ENCODE measurements around the gene METTL21C.
A peak's percentile ranks its signal among the peaks of the same experiment; 100 is the strongest.

The METTL21C gene

GRCh38 chr13:102694937-102695336 is at the start of gene METTL21C:
METTL21C (minus strand) TSS chr13:102695044; CDS start chr13:102694498, 546 bp downstream.
- DNase-seq (ENCODE audit: low read depth) = no peak

GRCh38 chr13:102742506-102742905 is 47.7 kb upstream of the METTL21C start:
- no peak for DNase-seq (ENCODE audit: low read depth)

- no peak for DNase-seq (ENCODE audit: low read depth)
Observed at GRCh38 chr13:102742101-102742500, 47.3 kb upstream of the METTL21C start.

- DNase-seq (ENCODE audit: low read depth) = peak; percentile 71
Observed at GRCh38 chr13:102729560-102730270, 34.9 kb upstream of the METTL21C start.

GRCh38 chr13:102726430-102726829 is 31.6 kb upstream of the METTL21C start:
- DNase-seq (ENCODE audit: low read depth) = peak; percentile 5

- DNase-seq (ENCODE audit: low read depth) = peak; percentile 71
Observed at GRCh38 chr13:102724923-102725322, 30.1 kb upstream of the METTL21C start.

GRCh38 chr13:102721800-102722231 is 27.0 kb upstream of the METTL21C start:
- DNase-seq (ENCODE audit: low read depth) = peak; percentile 89

- DNase-seq (ENCODE audit: low read depth) = no peak
Observed at GRCh38 chr13:102718746-102719145, 23.9 kb upstream of the METTL21C start.

GRCh38 chr13:102715447-102715846 is 20.6 kb upstream of the METTL21C start:
- no peak for DNase-seq (ENCODE audit: low read depth)

GRCh38 chr13:102710261-102710679 is 15.4 kb upstream of the METTL21C start:
- DNase-seq (ENCODE audit: low read depth) = peak; percentile 88

- DNase-seq (ENCODE audit: low read depth) = no peak
Observed at GRCh38 chr13:102709536-102709935, 14.7 kb upstream of the METTL21C start.

GRCh38 chr13:102708991-102709390 is 14.1 kb upstream of the METTL21C start:
- no peak for DNase-seq (ENCODE audit: low read depth)

- DNase-seq (ENCODE audit: low read depth) = no peak
Observed at GRCh38 chr13:102708211-102708610, 13.4 kb upstream of the METTL21C start.

- peak; percentile 95 for DNase-seq (ENCODE audit: low read depth)
Observed at GRCh38 chr13:102707467-102707866, 12.6 kb upstream of the METTL21C start.

- DNase-seq (ENCODE audit: low read depth) = no peak
Observed at GRCh38 chr13:102704238-102705058, 9.6 kb upstream of the METTL21C start.

- no peak for DNase-seq (ENCODE audit: low read depth)
Observed at GRCh38 chr13:102703726-102704035, 8.8 kb upstream of the METTL21C start.

GRCh38 chr13:102702965-102703725 is 8.3 kb upstream of the METTL21C start:
- peak; percentile 28 for DNase-seq (ENCODE audit: low read depth)

- DNase-seq (ENCODE audit: low read depth) = no peak
Observed at GRCh38 chr13:102701331-102701730, 6.5 kb upstream of the METTL21C start.

- DNase-seq (ENCODE audit: low read depth) = peak; percentile 76
Observed at GRCh38 chr13:102700088-102701031, 5.5 kb upstream of the METTL21C start.

- no peak for DNase-seq (ENCODE audit: low read depth)
Observed at GRCh38 chr13:102699504-102699903, 4.7 kb upstream of the METTL21C start.

GRCh38 chr13:102698649-102698980 is 3.8 kb upstream of the METTL21C start:
- no peak for DNase-seq (ENCODE audit: low read depth)
